Fibroblast of the conjunctiva (primary cell): Measurements from ENCODE around the gene ITPRID2.
A peak's percentile ranks its signal among the peaks of the same experiment; 100 is the strongest.
"Not testable (repeated sequence)": the region's sequence is repeated elsewhere in the genome, so short reads cannot be mapped to it uniquely, and the experiment has no call there.

Experiments used
- DNase-seq: peaks from one replicate; pipeline ENCODE4 v3.0.0-alpha.2; 2010; ENCODE audit warnings: low read depth

ITPRID2 gene

GRCh38 chr2:181916726-181917718 is 25.5 kb downstream of the ITPRID2 start:
- no peak for DNase-seq

GRCh38 chr2:181918188-181918587 is 26.7 kb downstream of the ITPRID2 start:
- DNase-seq, result no peak

- no peak for DNase-seq
These were observed 31.6 kb downstream of the ITPRID2 start for GRCh38 chr2:181923121-181923520.

- DNase-seq, result no peak
These were observed 32.8 kb downstream of the ITPRID2 start for GRCh38 chr2:181924336-181924735.

DNA sequence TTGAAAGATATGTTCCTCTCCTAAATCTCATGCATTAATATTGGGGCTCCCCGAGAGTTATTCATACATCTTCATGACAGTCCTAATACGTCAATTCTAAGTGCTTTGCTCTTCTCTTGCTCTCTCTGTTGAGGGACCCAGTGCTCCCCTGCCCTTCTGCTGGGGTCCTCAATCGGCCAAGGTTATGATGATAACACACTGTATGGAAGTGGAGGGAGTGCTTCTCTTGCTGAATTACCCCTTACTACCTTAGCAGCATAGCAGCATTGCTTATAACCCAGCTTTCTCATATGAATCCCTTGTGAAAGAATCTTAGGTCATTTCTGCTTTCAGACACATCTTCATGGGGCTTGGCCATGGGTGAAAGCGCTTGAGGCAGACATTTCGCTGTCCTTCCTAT is 43.2 kb downstream of the ITPRID2 start:
- DNase-seq, result no peak

- DNase-seq, result peak; percentile 0
These were observed 45.9 kb downstream of the ITPRID2 start for GRCh38 chr2:181937473-181937872.

- DNase-seq, result no peak
These were observed 52.0 kb downstream of the ITPRID2 start for GRCh38 chr2:181943411-181944124.

DNA sequence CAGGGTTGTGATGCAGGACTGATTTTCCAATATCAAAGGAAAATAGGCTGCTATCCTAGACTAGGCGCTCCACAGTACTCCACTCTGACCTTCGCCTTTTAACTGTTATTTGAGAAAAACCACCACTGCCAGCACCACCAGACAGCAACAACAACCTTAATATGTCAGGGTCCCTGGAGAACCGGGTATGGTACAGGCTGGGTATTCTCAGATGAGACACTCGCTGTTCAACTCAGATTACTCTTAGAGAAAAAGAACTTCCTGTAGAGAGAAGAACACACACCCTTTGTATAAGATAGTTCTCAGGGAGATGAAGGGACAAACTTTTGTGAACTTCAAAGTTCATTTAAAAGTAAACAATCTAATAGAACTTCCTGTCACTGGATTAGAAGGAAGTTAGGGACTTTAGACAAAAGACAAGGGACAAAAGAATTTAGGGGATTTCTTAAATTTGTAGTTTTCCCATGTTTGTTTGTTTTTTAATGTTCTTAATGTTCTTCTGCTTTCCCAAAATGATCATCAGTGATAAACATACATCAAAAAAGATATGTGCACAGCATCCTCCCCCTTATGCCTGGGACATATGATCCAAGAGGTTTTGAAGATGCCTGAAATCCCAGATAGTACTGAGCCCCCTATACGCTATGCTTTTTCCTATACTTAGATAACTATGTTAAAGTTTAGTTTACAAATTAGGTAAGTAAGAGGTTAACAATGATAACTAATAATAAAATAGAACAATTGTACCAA is 52.8 kb downstream of the ITPRID2 start:
- DNase-seq, result no peak

GRCh38 chr2:181944914-181945291 is 53.4 kb downstream of the ITPRID2 start:
- no peak for DNase-seq

DNA sequence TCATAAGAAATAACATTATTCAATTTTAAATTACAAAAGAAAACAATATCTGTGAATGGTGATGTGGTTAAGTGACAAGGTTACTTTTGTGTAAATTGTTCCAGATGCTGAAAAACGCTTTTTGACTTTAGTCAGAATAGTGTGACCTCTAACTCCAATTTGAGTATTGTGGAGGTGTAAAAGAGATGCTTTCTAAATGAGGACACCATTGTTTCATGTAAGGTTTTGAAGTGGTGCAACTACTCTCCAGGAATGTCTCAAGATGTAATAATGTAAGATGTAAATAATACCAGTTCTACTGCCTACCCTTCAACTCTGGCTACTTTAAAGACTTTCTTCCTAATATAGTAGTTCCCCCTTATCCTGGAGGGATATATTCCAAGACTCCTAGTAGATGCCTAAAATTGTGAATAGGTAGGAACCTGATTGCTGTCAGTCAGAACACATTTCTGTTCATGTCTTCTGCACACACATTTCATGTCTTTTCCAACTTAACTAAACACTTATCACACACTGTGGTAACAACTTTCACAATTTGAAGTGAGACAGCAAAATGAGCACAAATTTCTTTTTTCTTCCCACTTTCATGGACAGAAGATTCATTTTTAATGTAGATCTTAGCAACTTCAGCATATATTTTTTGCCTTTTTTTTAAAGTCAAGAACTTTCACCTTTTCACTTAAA is 55.1 kb downstream of the ITPRID2 start:
- no peak for DNase-seq

GRCh38 chr2:181947273-181947672 is 55.7 kb downstream of the ITPRID2 start:
- DNase-seq, result no peak

GRCh38 chr2:181948227-181948626 is 56.7 kb downstream of the ITPRID2 start:
- no peak for DNase-seq

DNA sequence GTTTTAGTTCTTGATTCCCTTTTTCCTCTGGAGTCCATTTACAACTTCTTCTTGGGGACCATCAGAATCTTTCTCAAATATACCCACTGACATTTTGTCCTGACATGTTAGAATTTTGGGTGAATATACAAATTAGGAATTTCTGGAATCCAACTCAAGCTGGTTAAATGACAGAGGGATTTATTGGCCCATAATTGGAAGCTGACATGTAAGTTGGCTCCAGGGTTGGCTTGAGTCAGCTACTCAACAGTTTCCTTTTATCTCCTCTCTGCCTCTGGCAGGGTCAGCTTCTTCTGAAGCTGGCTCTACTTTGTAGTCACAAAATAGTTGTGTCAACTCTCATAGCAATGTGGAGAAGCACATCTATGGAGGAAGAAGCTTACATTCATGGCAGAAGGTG is 57.5 kb downstream of the ITPRID2 start:
- no peak for DNase-seq

- no peak for DNase-seq
These were observed 61.1 kb downstream of the ITPRID2 start for GRCh38 chr2:181952404-181953226.

GRCh38 chr2:181953881-181954537 is 62.5 kb downstream of the ITPRID2 start:
- peak; percentile 56 for DNase-seq

DNA sequence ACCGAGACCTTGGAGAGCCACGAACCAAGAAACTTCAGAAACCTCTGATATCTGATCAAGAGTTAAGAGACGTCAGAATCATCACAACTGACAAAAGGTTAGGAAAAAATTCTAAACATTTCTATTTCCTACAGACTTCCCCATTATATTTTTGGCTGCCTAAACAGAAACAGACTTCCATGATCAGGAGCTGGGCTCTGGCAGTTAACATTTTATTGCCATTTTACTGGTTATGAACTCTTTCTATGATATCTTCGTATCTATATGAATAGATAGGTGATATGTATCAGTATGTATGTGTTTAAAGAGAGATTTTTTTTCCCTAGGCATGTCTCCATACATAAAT is 63.0 kb downstream of the ITPRID2 start:
- no peak for DNase-seq

DNA sequence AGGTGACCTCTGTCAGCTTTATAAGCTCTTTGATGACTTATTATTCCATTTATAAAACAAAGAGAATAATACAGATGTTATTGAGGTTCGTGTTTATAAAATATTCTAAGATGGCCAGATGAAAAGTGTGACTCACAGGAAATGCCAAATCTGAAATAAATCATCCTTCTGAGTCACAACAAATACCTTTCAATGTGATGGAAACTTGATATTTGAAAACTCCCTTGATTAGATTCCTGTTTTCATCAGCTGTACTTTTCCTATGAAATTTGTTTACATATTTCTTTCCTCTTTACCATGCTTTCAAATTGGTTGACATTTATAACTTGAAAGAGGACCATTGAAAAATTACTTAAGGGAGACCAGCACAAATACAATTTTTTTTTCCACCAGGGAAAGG is 63.5 kb downstream of the ITPRID2 start:
- peak; percentile 57 for DNase-seq

GRCh38 chr2:181955866-181956265 is 64.3 kb downstream of the ITPRID2 start:
- not testable (repeated sequence) for DNase-seq

GRCh38 chr2:181957668-181958067 is 66.1 kb downstream of the ITPRID2 start:
- no peak for DNase-seq

GRCh38 chr2:181958726-181959125 is 67.2 kb downstream of the ITPRID2 start:
- no peak for DNase-seq

GRCh38 chr2:181959508-181959907 is 68.0 kb downstream of the ITPRID2 start:
- DNase-seq, result no peak
